Chondrocyte (in vitro differentiated cells): ENCODE data around the gene SMARCAL1. TPM values are rescaled to one million over a fixed set of nuclear protein-coding genes. Genes with fewer than 3 reads are reported as not detected.
A peak's percentile ranks its signal among the peaks of the same experiment; 100 is the strongest.

Experiments used
- DNase-seq: peaks from one replicate; pipeline ENCODE4 v3.0.0; 2021; ENCODE audit warnings: mixed read lengths, low spot score
- H3K27ac Mint-ChIP-seq: one replicate; pipeline ENCODE4 v1.8.0; 2021; ENCODE audit warnings: mild to moderate bottlenecking, moderate library complexity, mixed read lengths; ENCODE audit not compliant: unreplicated experiment
- H3K27me3 Mint-ChIP-seq: 2 replicates; pipeline ENCODE4 v1.8.0; 2021; ENCODE audit warnings: low read depth, mixed read lengths
- H3K36me3 Mint-ChIP-seq: 2 replicates; pipeline ENCODE4 v1.8.0; 2021; ENCODE audit warnings: low read depth, mixed read lengths
- H3K4me1 Mint-ChIP-seq: 2 replicates; pipeline ENCODE4 v1.8.0; 2021; ENCODE audit warnings: low read depth, mild to moderate bottlenecking, mixed read lengths
- H3K4me3 Mint-ChIP-seq: one replicate; pipeline ENCODE4 v1.8.0; 2021; ENCODE audit warnings: mild to moderate bottlenecking, moderate library complexity, mixed read lengths; ENCODE audit not compliant: unreplicated experiment
- H3K9me3 Mint-ChIP-seq: 2 replicates; pipeline ENCODE4 v1.8.0; 2021; ENCODE audit warnings: low read depth, mixed read lengths
- CTCF ChIP-seq: fragments of 200-600 bp; sonication (generic); IDR thresholded peaks from 2 replicates; pipeline ENCODE4 v1.5.0; 2021; ENCODE audit warnings: antibody characterized with exemption, mild to moderate bottlenecking, moderate library complexity
- total RNA-seq: library from RNA; stranded (reverse); gene quantifications from 3 replicates; pipeline ENCODE4 v1.2.1, GENCODE V29; 2021

The SMARCAL1 gene
- total RNA-seq, 1 donor from 2014 or later = 26.3 TPM

GRCh38 chr2:216389570-216389969, 22.7 kb upstream of the SMARCAL1 start:
- Mint-ChIP-seq H3K4me3 (no peak overlapping the region), H3K9me3 (peaks cover 6% of the 10 kb centered on the region), H3K27ac (peak overlapping the region; percentile 37), H3K36me3 (no peaks in the 10 kb centered on the region), H3K4me1 (peaks cover 5% of the 10 kb centered on the region), H3K27me3 (no peaks in the 10 kb centered on the region)
- TF ChIP-seq CTCF = no peak
- DNase-seq = no peak

GRCh38 chr2:216391401-216391800, 20.9 kb upstream of the SMARCAL1 start:
- no peak overlapping the region for H3K27ac Mint-ChIP-seq
- TF ChIP-seq CTCF = no peak

GRCh38 chr2:216392018-216392562, 20.2 kb upstream of the SMARCAL1 start:
- Mint-ChIP-seq H3K9me3 (peaks cover 5% of the 10 kb centered on the region), H3K27ac (no peak overlapping the region), H3K4me3 (no peak overlapping the region), H3K36me3 (no peaks in the 10 kb centered on the region), H3K4me1 (peaks cover 5% of the 10 kb centered on the region), H3K27me3 (no peaks in the 10 kb centered on the region)
- DNase-seq = no peak
- no peak for TF ChIP-seq CTCF

More at GRCh38 chr2:216391401-216391800, 20.9 kb upstream of the SMARCAL1 start:
- Mint-ChIP-seq H3K36me3 (no peaks in the 10 kb centered on the region), H3K4me1 (peaks cover 5% of the 10 kb centered on the region), H3K4me3 (no peak overlapping the region), H3K27me3 (no peaks in the 10 kb centered on the region), H3K9me3 (peaks cover 6% of the 10 kb centered on the region)
- no peak for DNase-seq

GRCh38 chr2:216392945-216393840, 19.1 kb upstream of the SMARCAL1 start:
- H3K27me3 Mint-ChIP-seq = no peaks in the 10 kb centered on the region
- no peak for DNase-seq
- no peaks in the 10 kb centered on the region for H3K36me3 Mint-ChIP-seq
- no peak for TF ChIP-seq CTCF
- H3K4me1 Mint-ChIP-seq = peaks cover 5% of the 10 kb centered on the region
- no peak overlapping the region for H3K4me3 Mint-ChIP-seq
- no peak overlapping the region for H3K27ac Mint-ChIP-seq
- H3K9me3 Mint-ChIP-seq = no peaks in the 10 kb centered on the region

GRCh38 chr2:216394881-216395280, 17.4 kb upstream of the SMARCAL1 start:
- Mint-ChIP-seq H3K4me3 (no peak overlapping the region), H3K9me3 (no peaks in the 10 kb centered on the region), H3K27ac (no peak overlapping the region), H3K4me1 (no peaks in the 10 kb centered on the region), H3K27me3 (no peaks in the 10 kb centered on the region), H3K36me3 (no peaks in the 10 kb centered on the region)
- TF ChIP-seq CTCF = no peak
- DNase-seq = no peak
